SU-DHL-6 (cell line): ENCODE measurements around the gene NOP14.

ENCODE experiments used
- H2AFZ ChIP-seq: fragments of 200-600 bp; sonication (generic); 2 replicates; pipeline ENCODE4 v1.6.1; 2014; ENCODE audit warnings: low read depth, mild to moderate bottlenecking, moderate library complexity, mixed read lengths, antibody characterized with exemption, low read length; ENCODE audit not compliant: severe bottlenecking
- H3F3A ChIP-seq: fragments of 200-600 bp; shearing (Covaris generic); 2 replicates; pipeline ENCODE4 v1.6.0; 2016; ENCODE audit warnings: antibody characterized with exemption, mild to moderate bottlenecking; ENCODE audit not compliant: insufficient read depth
- H3K27ac ChIP-seq: fragments of 200-600 bp; sonication (generic); 2 replicates; pipeline ENCODE4 v1.5.1; 2016; ENCODE audit warnings: low read depth, mild to moderate bottlenecking, low read length, moderate library complexity, mixed read lengths
- H3K27me3 ChIP-seq: fragments of 200-600 bp; sonication (generic), shearing (Covaris generic); 2 replicates; pipeline ENCODE4 v1.6.0; 2014; ENCODE audit warnings: mild to moderate bottlenecking, low read length
- H3K36me3 ChIP-seq: fragments of 200-600 bp; sonication (generic); 2 replicates; pipeline ENCODE4 v1.6.1; 2014; ENCODE audit warnings: mild to moderate bottlenecking, low read length, mixed read lengths
- H3K4me2 ChIP-seq: fragments of 300-600, 200-600 bp; shearing (Covaris generic), sonication (generic); 2 replicates; pipeline ENCODE4 v1.6.0; 2014; ENCODE audit warnings: low read length, low read depth, mild to moderate bottlenecking; ENCODE audit not compliant: poor library complexity, severe bottlenecking
- H3K4me3 ChIP-seq: fragments of 200-600 bp; sonication (generic); 2 replicates; pipeline ENCODE4 v1.5.1; 2014; ENCODE audit warnings: antibody characterized with exemption, low read length, mild to moderate bottlenecking, mixed read lengths; ENCODE audit not compliant: insufficient read depth, poor library complexity, severe bottlenecking
- H3K79me2 ChIP-seq: fragments of 200-600 bp; sonication (generic); 2 replicates; pipeline ENCODE4 v1.6.1; 2014; ENCODE audit warnings: mild to moderate bottlenecking, low read length, moderate library complexity; ENCODE audit not compliant: insufficient read depth
- H3K9ac ChIP-seq: fragments of 200-600 bp; sonication (generic); 2 replicates; pipeline ENCODE4 v1.7.0; 2014; ENCODE audit warnings: mild to moderate bottlenecking, low read length
- H3K9me2 ChIP-seq: fragments of 200-600 bp; sonication (generic); replicated peaks from 2 replicates; pipeline ENCODE4 v1.6.1; 2014; ENCODE audit warnings: low read length; ENCODE audit not compliant: insufficient read depth
- H3K9me3 ChIP-seq: fragments of 200-600 bp; sonication (generic); 2 replicates; pipeline ENCODE4 v1.6.1; 2014; ENCODE audit warnings: low read length, mixed read lengths; ENCODE audit not compliant: insufficient read depth
- H4K20me1 ChIP-seq: fragments of 200-600 bp; sonication (generic); 2 replicates; pipeline ENCODE4 v1.6.1; 2014; ENCODE audit warnings: low read depth, mild to moderate bottlenecking, antibody characterized with exemption, low read length, moderate library complexity, mixed read lengths
- EZH2phosphoT487 ChIP-seq: fragments of 200-600 bp; sonication (generic), shearing (Covaris generic); conservative IDR thresholded peaks from 2 replicates; pipeline ENCODE4 v1.6.1; 2018; ENCODE audit warnings: mild to moderate bottlenecking, antibody characterized with exemption, low read length, moderate library complexity, mixed read lengths
- TF ChIP-seq, protein P1 (sequence below): fragments of 200-600 bp; sonication (generic); IDR thresholded peaks from one replicate; pipeline ENCODE4 v1.5.1; 2017; ENCODE audit warnings: antibody characterized with exemption, mild to moderate bottlenecking, low read length, moderate library complexity; ENCODE audit not compliant: insufficient read depth, poor library complexity, severe bottlenecking

Gene NOP14

GRCh38 chr4:2977211-2978088 lies 14.2 kb upstream of the NOP14 start:
- H3K79me2 ChIP-seq = no peaks in the 10 kb centered on the region
- no peak overlapping the region for H3K27ac ChIP-seq
- no peak overlapping the region for H3K9ac ChIP-seq
- no peak overlapping the region for H3K4me3 ChIP-seq
- peaks cover 25% of the 10 kb centered on the region; the same call in 1 of the 2 replicates for H3K9me3 ChIP-seq
- no peaks in the 10 kb centered on the region for H3F3A ChIP-seq
- H3K4me2 ChIP-seq = no peak overlapping the region
- no peaks in the 10 kb centered on the region for H4K20me1 ChIP-seq
- H2AFZ ChIP-seq = no peak overlapping the region
- H3K27me3 ChIP-seq = no peaks in the 10 kb centered on the region
- no peaks in the 10 kb centered on the region for H3K36me3 ChIP-seq
- H3K9me2 ChIP-seq = no peaks in the 10 kb centered on the region
- TF ChIP-seq EZH2phosphoT487 = no peak
- TF ChIP-seq, protein P1, sequence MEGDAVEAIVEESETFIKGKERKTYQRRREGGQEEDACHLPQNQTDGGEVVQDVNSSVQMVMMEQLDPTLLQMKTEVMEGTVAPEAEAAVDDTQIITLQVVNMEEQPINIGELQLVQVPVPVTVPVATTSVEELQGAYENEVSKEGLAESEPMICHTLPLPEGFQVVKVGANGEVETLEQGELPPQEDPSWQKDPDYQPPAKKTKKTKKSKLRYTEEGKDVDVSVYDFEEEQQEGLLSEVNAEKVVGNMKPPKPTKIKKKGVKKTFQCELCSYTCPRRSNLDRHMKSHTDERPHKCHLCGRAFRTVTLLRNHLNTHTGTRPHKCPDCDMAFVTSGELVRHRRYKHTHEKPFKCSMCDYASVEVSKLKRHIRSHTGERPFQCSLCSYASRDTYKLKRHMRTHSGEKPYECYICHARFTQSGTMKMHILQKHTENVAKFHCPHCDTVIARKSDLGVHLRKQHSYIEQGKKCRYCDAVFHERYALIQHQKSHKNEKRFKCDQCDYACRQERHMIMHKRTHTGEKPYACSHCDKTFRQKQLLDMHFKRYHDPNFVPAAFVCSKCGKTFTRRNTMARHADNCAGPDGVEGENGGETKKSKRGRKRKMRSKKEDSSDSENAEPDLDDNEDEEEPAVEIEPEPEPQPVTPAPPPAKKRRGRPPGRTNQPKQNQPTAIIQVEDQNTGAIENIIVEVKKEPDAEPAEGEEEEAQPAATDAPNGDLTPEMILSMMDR = no peak

GRCh38 chr4:2971275-2971674 lies 8.1 kb upstream of the NOP14 start:
- no peaks in the 10 kb centered on the region for H3K9me3 ChIP-seq
- TF ChIP-seq, protein P1 = no peak
- peaks cover 5% of the 10 kb centered on the region; the same call in 1 of the 2 replicates for H3K79me2 ChIP-seq

GRCh38 chr4:2968381-2968780 lies 5.2 kb upstream of the NOP14 start:
- H3K9me3 ChIP-seq = no peaks in the 10 kb centered on the region
- no peak overlapping the region for H3K4me3 ChIP-seq
- H3K4me2 ChIP-seq = no peak overlapping the region
- H3K27ac ChIP-seq = no peak overlapping the region
- H3F3A ChIP-seq = no peaks in the 10 kb centered on the region; the same call in 1 of the 2 replicates
- H3K27me3 ChIP-seq = no peaks in the 10 kb centered on the region
- H3K9me2 ChIP-seq = no peaks in the 10 kb centered on the region
- TF ChIP-seq, protein P1 = no peak
- no peak for TF ChIP-seq EZH2phosphoT487
- no peak overlapping the region for H3K9ac ChIP-seq
- no peaks in the 10 kb centered on the region for H4K20me1 ChIP-seq
- H2AFZ ChIP-seq = no peak overlapping the region
- H3K36me3 ChIP-seq = no peaks in the 10 kb centered on the region
- H3K79me2 ChIP-seq = peaks cover 12% of the 10 kb centered on the region

More at GRCh38 chr4:2971275-2971674, 8.1 kb upstream of the NOP14 start:
- no peak overlapping the region for H3K27ac ChIP-seq
- no peak overlapping the region for H3K9ac ChIP-seq
- H2AFZ ChIP-seq = no peak overlapping the region
- H3K36me3 ChIP-seq = no peaks in the 10 kb centered on the region
- H3K27me3 ChIP-seq = no peaks in the 10 kb centered on the region
- no peaks in the 10 kb centered on the region for H3K9me2 ChIP-seq
- no peak overlapping the region for H3K4me3 ChIP-seq
- no peaks in the 10 kb centered on the region for H4K20me1 ChIP-seq
- no peaks in the 10 kb centered on the region; the same call in 1 of the 2 replicates for H3F3A ChIP-seq
- H3K4me2 ChIP-seq = no peak overlapping the region
